Brain microvascular endothelial cell (primary cell): ENCODE data around the gene TCHH.

Experiments used
- DNase-seq: peaks from one replicate; pipeline ENCODE4 v3.0.0-alpha.2; 2020
- H3K27ac ChIP-seq: fragments of 250-450 bp; sonication (Bioruptor Pico); 2 replicates; pipeline ENCODE4 v1.5.1; 2020; ENCODE audit warnings: mild to moderate bottlenecking, moderate library complexity
- H3K27me3 ChIP-seq: fragments of 250-450 bp; sonication (Bioruptor Pico); replicated peaks from 2 replicates; pipeline ENCODE4 v1.5.1; 2020; ENCODE audit warnings: mild to moderate bottlenecking
- H3K36me3 ChIP-seq: fragments of 250-450 bp; sonication (Bioruptor Pico); replicated peaks from 2 replicates; pipeline ENCODE4 v1.5.1; 2020; ENCODE audit warnings: mild to moderate bottlenecking
- H3K4me3 ChIP-seq: 2 replicates; pipeline ENCODE4 v1.5.1; 2011; ENCODE audit warnings: low read depth, mild to moderate bottlenecking, control low read depth, low read length, moderate library complexity
- CTCF ChIP-seq: IDR thresholded peaks from 2 replicates; pipeline ENCODE4 v1.5.1; 2011; ENCODE audit warnings: low read depth, mild to moderate bottlenecking, moderate library complexity, low read length, control low read depth, inconsistent platforms; ENCODE audit errors: missing control alignments
- in situ Hi-C: cut with HindIII; loops from 2 replicates; pipeline ENCODE4 v1.10.0; 2017; ENCODE audit warnings: low sequenced_read_pairs, low pct_ligation_motif_present

The TCHH gene

GRCh38 chr1:152125834-152126443 is 10.7 kb upstream of the TCHH start:
- H3K27me3 ChIP-seq: peaks cover 6% of the 10 kb centered on the region
- in situ Hi-C loops: no loop called here

GRCh38 chr1:152118915-152119314 is 3.7 kb upstream of the TCHH start:
- DNase-seq: no peak
- no peaks in the 10 kb centered on the region for H3K36me3 ChIP-seq
- no peak overlapping the region for H3K27ac ChIP-seq
- no peak overlapping the region for H3K4me3 ChIP-seq
- H3K27me3 ChIP-seq: peaks cover 26% of the 10 kb centered on the region
- no peak for TF ChIP-seq CTCF
- in situ Hi-C loops: no loop called here

More at GRCh38 chr1:152125834-152126443, 10.7 kb upstream of the TCHH start:
- no peak for TF ChIP-seq CTCF
- Histone ChIP-seq H3K36me3 (no peaks in the 10 kb centered on the region), H3K4me3 (no peak overlapping the region), H3K27ac (no peak overlapping the region)
- no peak for DNase-seq

- no peaks in the 10 kb centered on the region for H3K36me3 ChIP-seq
- DNase-seq: no peak
- no peak overlapping the region for H3K27ac ChIP-seq
- in situ Hi-C loops: no loop called here
- no peak overlapping the region for H3K4me3 ChIP-seq
- H3K27me3 ChIP-seq: peaks cover 60% of the 10 kb centered on the region
- TF ChIP-seq CTCF: no peak
Measured at GRCh38 chr1:152112885-152113432, 2.3 kb downstream of the TCHH start.

GRCh38 chr1:152112101-152112884 is 3.0 kb downstream of the TCHH start:
- Histone ChIP-seq H3K4me3 (peak overlapping the region; percentile 42), H3K27ac (no peak overlapping the region), H3K36me3 (no peaks in the 10 kb centered on the region), H3K27me3 (peaks cover 65% of the 10 kb centered on the region)
- no peak for TF ChIP-seq CTCF
- in situ Hi-C loops: no loop called here
- no peak for DNase-seq

- DNase-seq: peak; percentile 9
- no peak overlapping the region for H3K27ac ChIP-seq
- H3K36me3 ChIP-seq: no peaks in the 10 kb centered on the region
- peaks cover 69% of the 10 kb centered on the region for H3K27me3 ChIP-seq
- peak overlapping the region; percentile 47 for H3K4me3 ChIP-seq
- in situ Hi-C loops: no loop called here
- TF ChIP-seq CTCF: no peak
Measured at GRCh38 chr1:152111515-152111968, 3.7 kb downstream of the TCHH start.
